ENCODE measurements around the gene SLC38A8. TPM values are rescaled to one million over a fixed set of nuclear protein-coding genes. Genes with fewer than 3 reads are reported as not detected.

SLC38A8 gene
- total and polyA plus RNA-seq, 3 donors from 2014 or later = 0.33 to 0.43 (median 0.39) TPM

GRCh38 chr16:84067640-84068039, 25.0 kb upstream of the SLC38A8 start:
- no peak for TF ChIP-seq CTCF (IDR thresholded peaks at IDR 0.05)
- no peak for TF ChIP-seq POLR2A (IDR thresholded peaks at IDR 0.05)
- Histone ChIP-seq H3K27me3 (no peaks in the 10 kb centered on the region), H3K36me3 (ENCODE audit: low read depth, missing control alignments) (no peaks in the 10 kb centered on the region), H3K4me1 (peaks cover 5% of the 10 kb centered on the region), H3K9me3 (no peaks in the 10 kb centered on the region), H3K27ac (no peak overlapping the region), H3K4me3 (no peak overlapping the region)
- WGBS, 2 donors = 89 to 90% methylated on average over 9 of the region's 9 CpGs
- intact Hi-C loops (cut with DNase I; ENCODE audit: low total_unique reads) = no loop called here
- DNase-seq = no peak

- intact Hi-C loops (cut with DNase I; ENCODE audit: low total_unique reads) = no loop called here
- WGBS, 2 donors = 51 to 57% methylated on average over 12 of the region's 12 CpGs
- TF ChIP-seq CTCF (IDR thresholded peaks at IDR 0.05) (peak in 2 of 3 experiments; percentile 43 to 57), POLR2A (IDR thresholded peaks at IDR 0.05) (no peak)
- Histone ChIP-seq H3K36me3 (ENCODE audit: low read depth, missing control alignments) (no peaks in the 10 kb centered on the region), H3K4me3 (no peak overlapping the region), H3K27me3 (no peaks in the 10 kb centered on the region), H3K4me1 (peaks cover 9% of the 10 kb centered on the region), H3K9me3 (no peaks in the 10 kb centered on the region), H3K27ac (no peak overlapping the region)
- DNase-seq = peak; percentile 83
Observed at GRCh38 chr16:84065536-84066132, 23.0 kb upstream of the SLC38A8 start.

- Histone ChIP-seq H3K9me3 (no peaks in the 10 kb centered on the region), H3K27ac (no peak overlapping the region), H3K4me3 (no peak overlapping the region), H3K27me3 (no peaks in the 10 kb centered on the region), H3K36me3 (ENCODE audit: low read depth, missing control alignments) (no peaks in the 10 kb centered on the region), H3K4me1 (peaks cover 9% of the 10 kb centered on the region)
- intact Hi-C loops (cut with DNase I; ENCODE audit: low total_unique reads) = loop anchor here (5.0 kb wide), 1 partner anchor 97 kb away; the partner anchor contains the start of gene NECAB2
- 64 to 82% methylated on average over 4 of the region's 4 CpGs for WGBS, 2 donors
- DNase-seq = no peak
- no peak for TF ChIP-seq CTCF (IDR thresholded peaks at IDR 0.05)
- TF ChIP-seq POLR2A (IDR thresholded peaks at IDR 0.05) = no peak
Observed at GRCh38 chr16:84063980-84064379, 21.4 kb upstream of the SLC38A8 start.

- Histone ChIP-seq H3K27me3 (no peaks in the 10 kb centered on the region), H3K36me3 (ENCODE audit: low read depth, missing control alignments) (no peaks in the 10 kb centered on the region), H3K4me1 (peaks cover 15% of the 10 kb centered on the region), H3K27ac (no peak overlapping the region), H3K4me3 (no peak overlapping the region), H3K9me3 (no peaks in the 10 kb centered on the region)
- WGBS, 2 donors = 53 to 55% methylated on average over 25 of the region's 25 CpGs
- TF ChIP-seq CTCF (IDR thresholded peaks at IDR 0.05) (peak; percentile 88 to 89 (median 88)), POLR2A (IDR thresholded peaks at IDR 0.05) (no peak)
- peak; percentile 93 for DNase-seq
- intact Hi-C loops (cut with DNase I; ENCODE audit: low total_unique reads) = loop anchor here (5.0 kb wide), 1 partner anchor 96 kb away; the partner anchor contains the start of gene NECAB2
Observed at GRCh38 chr16:84062734-84063640, 20.4 kb upstream of the SLC38A8 start.
